Measurements from ENCODE around the gene EEF2K.

DNA sequence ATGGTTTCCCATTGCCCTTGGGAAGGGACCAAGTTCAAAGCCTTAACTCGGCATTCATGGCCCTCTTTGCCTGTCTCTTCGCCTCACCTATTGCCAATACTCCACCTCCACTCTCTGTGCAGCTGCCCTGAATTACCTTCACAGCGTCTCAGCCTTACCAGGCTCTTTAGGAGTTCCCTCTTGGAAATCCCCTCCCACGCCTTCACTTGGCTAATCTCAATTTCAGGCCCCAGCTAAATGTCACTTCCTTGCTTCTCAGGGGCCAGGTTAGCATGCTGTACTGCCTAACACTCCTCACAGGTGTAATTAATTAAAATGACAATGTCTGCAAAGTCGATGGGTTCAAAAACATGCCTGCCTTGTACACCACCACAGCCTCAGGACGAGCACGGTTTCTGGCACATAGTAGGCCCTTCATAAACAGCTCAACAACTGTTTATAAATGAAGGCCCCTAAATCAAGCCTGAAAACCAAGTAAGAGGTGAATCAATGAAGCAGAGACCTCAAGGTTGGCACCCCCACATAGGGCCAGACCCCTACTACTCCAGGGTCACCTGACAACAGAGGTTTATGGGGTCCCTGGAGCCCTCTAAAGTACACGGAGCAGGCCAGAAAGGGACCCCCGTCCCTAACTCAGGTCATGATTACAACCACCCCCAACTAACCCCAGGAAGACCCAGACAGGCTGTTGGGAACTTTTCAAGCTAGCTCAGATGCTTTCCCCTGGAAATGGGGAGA is 11.2 kb upstream of the EEF2K start:
- TF ChIP-seq CTCF (IDR thresholded peaks at IDR 0.05) (no peak), POLR2A (IDR thresholded peaks at IDR 0.05) (no peak)
